ENCODE results near the gene LETMD1.

DNA sequence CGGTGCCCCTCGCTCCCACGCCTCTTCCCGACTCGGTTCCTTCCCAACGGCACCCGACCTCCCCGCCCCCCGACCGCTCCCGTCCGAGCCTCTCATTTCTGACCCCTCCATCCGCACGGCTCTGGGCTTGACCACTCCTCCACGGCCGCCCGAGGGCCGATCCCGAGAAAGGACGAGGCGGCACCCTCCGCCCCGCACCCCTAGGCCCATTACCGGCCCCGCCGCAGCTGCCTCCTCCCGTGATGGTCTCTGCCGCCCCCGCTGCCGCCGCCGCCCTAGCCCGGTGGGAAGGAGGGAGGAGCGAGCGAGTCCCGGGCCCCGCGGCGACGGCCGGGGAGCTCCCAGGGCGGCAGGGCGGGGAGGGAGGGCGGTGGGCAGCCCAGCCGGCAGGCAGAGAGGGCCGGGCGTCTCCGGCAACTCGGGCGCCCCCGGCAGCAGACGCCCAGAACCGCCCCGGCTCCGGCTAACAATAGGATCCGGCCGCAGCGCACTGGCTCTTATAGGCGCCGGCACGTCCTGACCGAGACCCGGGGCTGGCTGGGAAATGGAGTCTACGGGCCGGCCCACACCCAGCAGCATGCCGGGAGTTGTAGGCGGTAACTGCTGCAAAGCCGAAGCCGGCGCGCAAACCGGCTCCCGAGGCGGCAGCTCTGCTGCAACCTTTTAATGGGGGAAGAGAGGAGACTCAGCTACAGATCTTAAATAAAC lies 35.2 kb downstream of the LETMD1 start, which contains the start of gene CSRNP2:
- TF ChIP-seq EZH2phosphoT487 (IDR thresholded peaks at IDR 0.05; ENCODE audit: insufficient read depth, low read depth) (no peak), EZH2 (IDR thresholded peaks at IDR 0.05; ENCODE audit: insufficient read depth, poor library complexity, severe bottlenecking) (no peak)

Data from GM23248 (cell line).